GM19023 (cell line): ENCODE data around the gene KCTD20.

ENCODE experiments used
- ATAC-seq: cut with Tn5 transposase; IDR thresholded peaks from one replicate; pipeline ENCODE4 v1.9.1; 2021; ENCODE audit warnings: mild to moderate bottlenecking, moderate library complexity; ENCODE audit not compliant: unreplicated experiment

The KCTD20 gene

GRCh38 chr6:36523936-36524499 is 81.2 kb downstream of the KCTD20 start:
- no peak for ATAC-seq

DNA sequence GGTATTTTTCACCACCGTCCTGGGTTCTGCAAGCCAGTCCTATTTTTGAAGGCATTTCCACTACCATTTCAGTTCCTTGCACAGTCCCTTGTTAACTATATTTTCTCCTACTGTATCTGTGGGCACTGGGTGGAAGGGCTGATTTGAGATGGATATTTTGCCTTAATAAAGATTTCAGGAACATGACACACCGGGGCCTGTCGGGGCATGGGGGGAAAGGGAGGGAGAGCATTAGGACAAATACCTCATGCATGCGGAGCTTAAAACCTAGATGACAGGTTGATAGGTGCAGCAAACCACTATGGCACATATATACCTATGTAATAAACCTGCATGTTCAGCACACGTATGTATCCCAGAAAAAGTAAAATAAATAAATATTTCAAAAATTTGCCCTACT is 82.1 kb downstream of the KCTD20 start:
- no peak for ATAC-seq

DNA sequence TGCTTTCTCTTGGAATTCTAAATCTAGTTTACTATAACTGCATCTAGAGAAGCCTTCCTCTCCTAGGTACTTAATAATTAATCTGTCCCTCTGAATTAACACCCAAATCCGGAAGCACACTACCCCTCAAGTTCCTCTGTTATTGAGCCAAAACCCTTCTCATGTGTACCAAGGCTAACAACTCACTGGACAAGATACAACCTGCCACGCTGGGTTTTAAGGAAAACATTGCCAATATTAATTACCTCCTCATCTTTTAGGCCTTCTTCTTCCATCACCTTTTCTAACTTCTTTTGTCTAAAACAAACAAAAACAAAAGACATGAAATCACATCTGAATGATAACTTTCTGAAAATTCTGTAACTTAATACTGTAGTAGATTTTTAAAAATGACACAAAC is 82.5 kb downstream of the KCTD20 start:
- no peak for ATAC-seq

DNA sequence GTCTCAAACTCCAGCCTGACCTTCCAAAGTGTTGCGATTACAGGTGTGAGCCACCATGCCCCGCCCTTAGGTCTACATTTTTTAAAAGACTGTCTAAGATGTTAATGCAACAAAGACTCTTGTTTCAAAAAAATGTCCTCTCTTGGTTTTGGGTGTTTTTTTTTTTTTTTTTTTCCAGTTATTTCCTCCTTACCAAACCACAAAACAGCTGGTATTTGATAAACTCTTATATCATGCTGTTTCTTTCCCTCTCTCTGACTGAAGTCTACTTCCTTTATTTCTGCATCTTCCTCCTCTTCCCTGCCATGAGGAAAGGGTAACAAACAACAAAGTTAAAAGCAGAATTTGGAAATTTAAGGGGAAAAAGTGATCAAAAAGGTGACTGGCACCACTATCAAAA is 83.3 kb downstream of the KCTD20 start:
- ATAC-seq = no peak

GRCh38 chr6:36533321-36533720 is 90.5 kb downstream of the KCTD20 start:
- no peak for ATAC-seq

DNA sequence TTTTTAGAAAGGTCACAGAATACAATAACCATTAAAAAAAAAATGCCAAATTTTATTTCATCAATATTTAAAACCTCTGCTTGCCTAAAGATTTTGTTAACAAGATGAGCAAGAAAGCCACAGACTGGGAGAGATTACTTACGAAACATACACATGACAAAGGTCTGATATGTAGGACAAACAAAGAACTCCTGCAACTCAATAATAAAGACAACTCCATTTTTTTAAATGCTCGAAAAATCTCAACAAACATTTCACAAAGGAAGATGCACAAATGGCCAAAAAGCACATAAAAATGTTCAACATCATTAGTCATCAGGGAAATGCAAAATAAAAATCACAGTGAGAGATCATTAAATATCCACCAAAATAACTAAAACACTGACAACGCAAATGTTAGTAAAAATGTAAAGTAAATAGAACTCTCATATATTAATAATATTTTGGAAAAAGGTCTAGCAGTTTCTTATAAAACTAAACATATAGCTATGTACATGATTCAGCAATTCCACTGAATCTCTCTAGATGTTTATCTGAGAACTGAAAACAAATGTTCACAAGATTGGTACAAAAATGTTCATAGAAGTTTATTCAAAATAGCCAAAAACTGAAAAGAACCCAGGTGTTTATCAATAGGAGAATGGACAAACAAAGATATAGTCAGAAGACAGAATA is 94.2 kb downstream of the KCTD20 start:
- ATAC-seq = no peak

GRCh38 chr6:36539814-36540568 is 97.2 kb downstream of the KCTD20 start:
- ATAC-seq = no peak
